Measurements from ENCODE around the gene EEF1G.

EEF1G gene

GRCh38 chr11:62536301-62536957 is 37.3 kb downstream of the EEF1G start:
- no peaks in the 10 kb centered on the region for H3K9me3 ChIP-seq (ENCODE audit: control insufficient read depth, insufficient read depth, low read length)
- H3K79me2 ChIP-seq (ENCODE audit: control insufficient read depth, low read length) = no peaks in the 10 kb centered on the region
- H3K36me3 ChIP-seq (ENCODE audit: control insufficient read depth, low read length) = no peaks in the 10 kb centered on the region
- no peak overlapping the region for H3K4me3 ChIP-seq (ENCODE audit: low read length)
- TF ChIP-seq, protein P1, sequence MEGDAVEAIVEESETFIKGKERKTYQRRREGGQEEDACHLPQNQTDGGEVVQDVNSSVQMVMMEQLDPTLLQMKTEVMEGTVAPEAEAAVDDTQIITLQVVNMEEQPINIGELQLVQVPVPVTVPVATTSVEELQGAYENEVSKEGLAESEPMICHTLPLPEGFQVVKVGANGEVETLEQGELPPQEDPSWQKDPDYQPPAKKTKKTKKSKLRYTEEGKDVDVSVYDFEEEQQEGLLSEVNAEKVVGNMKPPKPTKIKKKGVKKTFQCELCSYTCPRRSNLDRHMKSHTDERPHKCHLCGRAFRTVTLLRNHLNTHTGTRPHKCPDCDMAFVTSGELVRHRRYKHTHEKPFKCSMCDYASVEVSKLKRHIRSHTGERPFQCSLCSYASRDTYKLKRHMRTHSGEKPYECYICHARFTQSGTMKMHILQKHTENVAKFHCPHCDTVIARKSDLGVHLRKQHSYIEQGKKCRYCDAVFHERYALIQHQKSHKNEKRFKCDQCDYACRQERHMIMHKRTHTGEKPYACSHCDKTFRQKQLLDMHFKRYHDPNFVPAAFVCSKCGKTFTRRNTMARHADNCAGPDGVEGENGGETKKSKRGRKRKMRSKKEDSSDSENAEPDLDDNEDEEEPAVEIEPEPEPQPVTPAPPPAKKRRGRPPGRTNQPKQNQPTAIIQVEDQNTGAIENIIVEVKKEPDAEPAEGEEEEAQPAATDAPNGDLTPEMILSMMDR (IDR thresholded peaks at IDR 0.05; ENCODE audit: low read depth, low read length, poor library complexity, severe bottlenecking) = no peak
- no peak for TF ChIP-seq EZH2phosphoT487 (IDR thresholded peaks at IDR 0.05; ENCODE audit: borderline replicate concordance, low read length)
- peaks cover 9% of the 10 kb centered on the region for H3K4me1 ChIP-seq (ENCODE audit: control insufficient read depth, low read length)
- no peak overlapping the region for H3K4me2 ChIP-seq (ENCODE audit: low read length)
- H4K20me1 ChIP-seq (ENCODE audit: control insufficient read depth, insufficient read depth, low read depth, low read length) = no peaks in the 10 kb centered on the region
- no peak overlapping the region for H3K27ac ChIP-seq (ENCODE audit: low read depth, low read length)
- no peaks in the 10 kb centered on the region for H3K9me2 ChIP-seq (replicated peaks; ENCODE audit: control insufficient read depth, low read length)
- peaks cover 6% of the 10 kb centered on the region for H3K27me3 ChIP-seq (ENCODE audit: control insufficient read depth, low read length)
- H3F3A ChIP-seq (ENCODE audit: control insufficient read depth, insufficient read depth) = no peaks in the 10 kb centered on the region

- H3F3A ChIP-seq (ENCODE audit: control insufficient read depth, insufficient read depth) = no peaks in the 10 kb centered on the region
- TF ChIP-seq, protein P1 (IDR thresholded peaks at IDR 0.05; ENCODE audit: low read depth, low read length, poor library complexity, severe bottlenecking) = no peak
- TF ChIP-seq EZH2phosphoT487 (IDR thresholded peaks at IDR 0.05; ENCODE audit: borderline replicate concordance, low read length) = no peak
- H3K27ac ChIP-seq (ENCODE audit: low read depth, low read length) = no peak overlapping the region
- no peak overlapping the region for H3K4me3 ChIP-seq (ENCODE audit: low read length)
- no peaks in the 10 kb centered on the region for H4K20me1 ChIP-seq (ENCODE audit: control insufficient read depth, insufficient read depth, low read depth, low read length)
- H3K36me3 ChIP-seq (ENCODE audit: control insufficient read depth, low read length) = no peaks in the 10 kb centered on the region
- H3K9me2 ChIP-seq (replicated peaks; ENCODE audit: control insufficient read depth, low read length) = no peaks in the 10 kb centered on the region
- H3K4me1 ChIP-seq (ENCODE audit: control insufficient read depth, low read length) = peaks cover 2% of the 10 kb centered on the region
- H3K4me2 ChIP-seq (ENCODE audit: low read length) = no peak overlapping the region
- H3K9me3 ChIP-seq (ENCODE audit: control insufficient read depth, insufficient read depth, low read length) = no peaks in the 10 kb centered on the region
- H3K27me3 ChIP-seq (ENCODE audit: control insufficient read depth, low read length) = peaks cover 2% of the 10 kb centered on the region; the same call in 1 of the 2 replicates
- no peaks in the 10 kb centered on the region for H3K79me2 ChIP-seq (ENCODE audit: control insufficient read depth, low read length)
Observed at GRCh38 chr11:62535802-62536201, 37.9 kb downstream of the EEF1G start.

DNA sequence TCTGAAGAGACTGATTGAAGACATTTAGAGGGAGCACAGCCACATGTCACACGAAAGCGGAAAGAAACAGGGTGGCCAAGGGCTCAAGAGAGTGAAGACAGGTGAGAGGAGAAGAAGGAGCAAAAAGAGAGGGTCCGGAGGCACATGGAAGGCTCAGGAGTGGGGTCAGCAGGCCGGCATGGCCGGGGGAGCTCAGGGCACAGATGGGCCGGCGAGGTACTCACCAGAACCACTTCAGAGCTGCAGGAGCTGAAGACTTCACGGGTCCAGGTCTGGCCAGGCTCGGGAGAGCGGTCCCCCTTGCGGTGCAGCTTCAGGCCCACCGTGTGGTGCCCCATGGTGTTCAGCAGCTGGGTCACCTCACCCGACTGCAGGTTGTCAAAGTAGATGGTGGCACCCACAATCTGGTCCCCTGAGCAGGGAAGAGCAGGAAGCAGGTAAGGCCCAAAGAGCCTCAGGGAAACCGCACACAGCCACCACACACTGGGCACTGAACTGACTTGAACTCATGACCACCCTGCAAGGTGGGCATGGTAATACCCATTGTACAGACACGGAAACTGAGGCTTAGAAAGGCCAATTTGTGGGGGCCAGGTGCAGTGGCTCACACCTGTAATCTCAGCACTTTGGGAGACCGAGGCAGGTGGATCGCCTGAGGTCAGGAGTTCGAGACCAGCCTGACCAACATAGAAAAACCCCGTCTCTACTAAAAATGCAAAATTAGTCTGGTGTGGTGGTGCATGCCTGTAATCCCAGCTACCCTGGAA is 38.7 kb downstream of the EEF1G start:
- H3K4me3 ChIP-seq (ENCODE audit: low read length) = no peak overlapping the region
- no peak overlapping the region for H3K4me2 ChIP-seq (ENCODE audit: low read length)
- H3K9me2 ChIP-seq (replicated peaks; ENCODE audit: control insufficient read depth, low read length) = no peaks in the 10 kb centered on the region
- H3K27me3 ChIP-seq (ENCODE audit: control insufficient read depth, low read length) = no peaks in the 10 kb centered on the region
- no peaks in the 10 kb centered on the region for H3K79me2 ChIP-seq (ENCODE audit: control insufficient read depth, low read length)
- no peaks in the 10 kb centered on the region for H4K20me1 ChIP-seq (ENCODE audit: control insufficient read depth, insufficient read depth, low read depth, low read length)
- no peaks in the 10 kb centered on the region for H3K4me1 ChIP-seq (ENCODE audit: control insufficient read depth, low read length)
- H3K9me3 ChIP-seq (ENCODE audit: control insufficient read depth, insufficient read depth, low read length) = no peaks in the 10 kb centered on the region
- no peaks in the 10 kb centered on the region for H3K36me3 ChIP-seq (ENCODE audit: control insufficient read depth, low read length)
- TF ChIP-seq, protein P1 (IDR thresholded peaks at IDR 0.05; ENCODE audit: low read depth, low read length, poor library complexity, severe bottlenecking) = no peak
- TF ChIP-seq EZH2phosphoT487 (IDR thresholded peaks at IDR 0.05; ENCODE audit: borderline replicate concordance, low read length) = no peak
- H3K27ac ChIP-seq (ENCODE audit: low read depth, low read length) = no peak overlapping the region
- H3F3A ChIP-seq (ENCODE audit: control insufficient read depth, insufficient read depth) = no peaks in the 10 kb centered on the region
